ENCODE results near the gene TRAPPC2L. TPM values are rescaled to one million over a fixed set of nuclear protein-coding genes. Genes with fewer than 3 reads are reported as not detected.

The TRAPPC2L gene
- total and polyA plus RNA-seq, 2 of the 13 experiments (the other 11 are each of a cell fraction or from before 2014, with no cell fraction given) = 96.3 to 107 TPM

- TF ChIP-seq, protein P1, sequence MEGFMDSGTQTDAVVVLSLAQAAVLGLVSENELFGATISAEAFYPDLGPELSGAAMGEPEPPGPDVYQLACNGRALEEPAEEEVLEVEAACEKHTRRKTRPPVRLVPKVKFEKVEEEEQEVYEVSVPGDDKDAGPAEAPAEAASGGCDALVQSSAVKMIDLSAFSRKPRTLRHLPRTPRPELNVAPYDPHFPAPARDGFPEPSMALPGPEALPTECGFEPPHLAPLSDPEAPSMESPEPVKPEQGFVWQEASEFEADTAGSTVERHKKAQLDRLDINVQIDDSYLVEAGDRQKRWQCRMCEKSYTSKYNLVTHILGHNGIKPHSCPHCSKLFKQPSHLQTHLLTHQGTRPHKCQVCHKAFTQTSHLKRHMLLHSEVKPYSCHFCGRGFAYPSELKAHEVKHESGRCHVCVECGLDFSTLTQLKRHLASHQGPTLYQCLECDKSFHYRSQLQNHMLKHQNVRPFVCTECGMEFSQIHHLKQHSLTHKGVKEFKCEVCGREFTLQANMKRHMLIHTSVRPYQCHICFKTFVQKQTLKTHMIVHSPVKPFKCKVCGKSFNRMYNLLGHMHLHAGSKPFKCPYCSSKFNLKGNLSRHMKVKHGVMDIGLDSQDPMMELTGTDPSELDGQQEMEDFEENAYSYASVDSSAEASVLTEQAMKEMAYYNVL (CRISPR knock-in tag; IDR thresholded peaks at IDR 0.05; ENCODE audit: borderline replicate concordance) = peak; percentile 83
- TF ChIP-seq, protein P2, sequence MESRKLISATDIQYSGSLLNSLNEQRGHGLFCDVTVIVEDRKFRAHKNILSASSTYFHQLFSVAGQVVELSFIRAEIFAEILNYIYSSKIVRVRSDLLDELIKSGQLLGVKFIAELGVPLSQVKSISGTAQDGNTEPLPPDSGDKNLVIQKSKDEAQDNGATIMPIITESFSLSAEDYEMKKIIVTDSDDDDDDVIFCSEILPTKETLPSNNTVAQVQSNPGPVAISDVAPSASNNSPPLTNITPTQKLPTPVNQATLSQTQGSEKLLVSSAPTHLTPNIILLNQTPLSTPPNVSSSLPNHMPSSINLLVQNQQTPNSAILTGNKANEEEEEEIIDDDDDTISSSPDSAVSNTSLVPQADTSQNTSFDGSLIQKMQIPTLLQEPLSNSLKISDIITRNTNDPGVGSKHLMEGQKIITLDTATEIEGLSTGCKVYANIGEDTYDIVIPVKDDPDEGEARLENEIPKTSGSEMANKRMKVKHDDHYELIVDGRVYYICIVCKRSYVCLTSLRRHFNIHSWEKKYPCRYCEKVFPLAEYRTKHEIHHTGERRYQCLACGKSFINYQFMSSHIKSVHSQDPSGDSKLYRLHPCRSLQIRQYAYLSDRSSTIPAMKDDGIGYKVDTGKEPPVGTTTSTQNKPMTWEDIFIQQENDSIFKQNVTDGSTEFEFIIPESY (CRISPR knock-in tag; IDR thresholded peaks at IDR 0.05) = peak; percentile 3; the same call in 1 of the 2 replicates
- TF ChIP-seq ZXDC (CRISPR knock-in tag; IDR thresholded peaks at IDR 0.05) (peak; percentile 16; the same call in 1 of the 2 replicates), ZFP90 (CRISPR knock-in tag; IDR thresholded peaks at IDR 0.05; ENCODE audit: borderline replicate concordance) (peak; percentile 59), AHR (CRISPR knock-in tag; IDR thresholded peaks at IDR 0.05) (peak; percentile 74), ZNF468 (CRISPR knock-in tag; IDR thresholded peaks at IDR 0.05) (peak; percentile 94), POGZ (CRISPR knock-in tag; IDR thresholded peaks at IDR 0.05) (no peak; the same call in 1 of the 2 replicates), ZNF263 (CRISPR knock-in tag; IDR thresholded peaks at IDR 0.05) (0 out of 2 replicates have a peak, but pooled peaks have one; percentile 25), TSC22D2 (CRISPR knock-in tag; IDR thresholded peaks at IDR 0.05; ENCODE audit: borderline replicate concordance) (0 out of 2 replicates have a peak, but pooled peaks have one; percentile 43), ZNF740 (CRISPR knock-in tag; IDR thresholded peaks at IDR 0.05) (peak; percentile 13; the same call in 1 of the 2 replicates), KDM3A (CRISPR knock-in tag; IDR thresholded peaks at IDR 0.05; ENCODE audit: low read depth) (peak; percentile 12; the same call in 1 of the 2 replicates), ZNF644 (CRISPR knock-in tag; IDR thresholded peaks at IDR 0.05; ENCODE audit: low read depth) (no peak), LBX2 (CRISPR knock-in tag; IDR thresholded peaks at IDR 0.05; ENCODE audit: borderline replicate concordance) (peak; percentile 26; the same call in 1 of the 2 replicates), PPARG (CRISPR knock-in tag; conservative IDR thresholded peaks at IDR 0.05) (peak; percentile 69; the same call in 1 of the 2 replicates), KLF6 (CRISPR knock-in tag; IDR thresholded peaks at IDR 0.05) (peak; percentile 4; the same call in 1 of the 2 replicates), ZZZ3 (CRISPR knock-in tag; IDR thresholded peaks at IDR 0.05; ENCODE audit: borderline replicate concordance) (peak; percentile 80)
- TF ChIP-seq, protein P3, sequence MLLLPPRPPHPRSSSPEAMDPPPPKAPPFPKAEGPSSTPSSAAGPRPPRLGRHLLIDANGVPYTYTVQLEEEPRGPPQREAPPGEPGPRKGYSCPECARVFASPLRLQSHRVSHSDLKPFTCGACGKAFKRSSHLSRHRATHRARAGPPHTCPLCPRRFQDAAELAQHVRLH (CRISPR knock-in tag; IDR thresholded peaks at IDR 0.05; ENCODE audit: borderline replicate concordance, low read depth) = peak; percentile 76
Measured at GRCh38 chr16:88811769-88812512, 45.0 kb upstream of the TRAPPC2L start, which contains the start of gene APRT (continued).

All from HepG2 (cell line).